GM18499 (cell line): ENCODE data around the gene CLMP.
"Not testable (repeated sequence)": the region's sequence is repeated elsewhere in the genome, so short reads cannot be mapped to it uniquely, and the experiment has no call there.

ENCODE experiments used
- ATAC-seq: cut with Tn5 transposase; IDR thresholded peaks from one replicate; pipeline ENCODE4 v1.9.1; 2021; ENCODE audit warnings: moderate number of reproducible peaks; ENCODE audit not compliant: insufficient read depth, unreplicated experiment

Gene CLMP

GRCh38 chr11:123062892-123063825 lies 131.9 kb downstream of the CLMP start:
- no peak for ATAC-seq

- ATAC-seq = peak; percentile 75
These were observed 132.7 kb downstream of the CLMP start for GRCh38 chr11:123062158-123062891.

GRCh38 chr11:123061403-123062157 lies 133.5 kb downstream of the CLMP start, which contains the start of gene HSPA8:
HSPA8 (minus strand) TSS chr11:123062136; CDS start chr11:123061324, 812 bp downstream.
- no peak for ATAC-seq

GRCh38 chr11:123060277-123061000 lies 134.6 kb downstream of the CLMP start:
- ATAC-seq = no peak

- ATAC-seq = not testable (repeated sequence)
These were observed 135.8 kb downstream of the CLMP start for GRCh38 chr11:123059041-123059920.

- ATAC-seq = no peak
These were observed 137.3 kb downstream of the CLMP start for GRCh38 chr11:123057661-123058305.

- no peak for ATAC-seq
These were observed 138.1 kb downstream of the CLMP start for GRCh38 chr11:123056835-123057491.

GRCh38 chr11:123055191-123055901 lies 139.7 kb downstream of the CLMP start:
- ATAC-seq = no peak

GRCh38 chr11:123054301-123055065 lies 140.6 kb downstream of the CLMP start:
- ATAC-seq = peak; percentile 52

- no peak for ATAC-seq
These were observed 141.9 kb downstream of the CLMP start for GRCh38 chr11:123052901-123053721.

GRCh38 chr11:123051634-123052033 lies 143.4 kb downstream of the CLMP start:
- ATAC-seq = no peak

GRCh38 chr11:123051146-123051545 lies 143.9 kb downstream of the CLMP start:
- no peak for ATAC-seq

- no peak for ATAC-seq
These were observed 147.1 kb downstream of the CLMP start for GRCh38 chr11:123047947-123048293.

- ATAC-seq = no peak
These were observed 147.6 kb downstream of the CLMP start for GRCh38 chr11:123047266-123047946.
